Neural progenitor cell (in vitro differentiated cells): ENCODE data around the gene CORO7. TPM values are rescaled to one million over a fixed set of nuclear protein-coding genes. Genes with fewer than 3 reads are reported as not detected.

Experiments
- DNase-seq: peaks from one replicate; pipeline ENCODE4 v3.0.0-alpha.2; 2016; ENCODE audit warnings: low spot score
- H2AFZ ChIP-seq: fragments of 200-600 bp; sonication (generic); replicated peaks from 2 replicates; pipeline ENCODE4 v1.6.1; 2016; ENCODE audit warnings: antibody characterized with exemption
- H3F3A ChIP-seq: fragments of 200-600 bp; sonication (generic); 2 replicates; pipeline ENCODE4 v1.6.1; 2016; ENCODE audit warnings: antibody characterized with exemption, low read depth
- H3K27ac ChIP-seq: fragments of 200-600 bp; sonication (generic); 2 replicates; pipeline ENCODE4 v1.5.1; 2016; ENCODE audit warnings: mild to moderate bottlenecking
- H3K27me3 ChIP-seq: fragments of 200-600 bp; sonication (generic); 2 replicates; pipeline ENCODE4 v1.6.1; 2016; ENCODE audit warnings: mild to moderate bottlenecking, moderate library complexity
- H3K36me3 ChIP-seq: fragments of 200-600 bp; sonication (generic); 2 replicates; pipeline ENCODE4 v1.5.1; 2016
- H3K4me1 ChIP-seq: fragments of 200-600 bp; sonication (generic); 2 replicates; pipeline ENCODE4 v1.6.1; 2016; ENCODE audit warnings: mixed run types
- H3K4me2 ChIP-seq: fragments of 200-600 bp; sonication (generic); 2 replicates; pipeline ENCODE4 v1.6.1; 2016
- H3K4me3 ChIP-seq: fragments of 200-600 bp; sonication (generic); 2 replicates; pipeline ENCODE4 v1.5.1; 2016
- H3K79me2 ChIP-seq: fragments of 200-600 bp; sonication (generic); 2 replicates; pipeline ENCODE4 v1.6.1; 2016; ENCODE audit warnings: low read depth
- H3K9ac ChIP-seq: fragments of 200-600 bp; sonication (generic); 2 replicates; pipeline ENCODE4 v1.6.1; 2016
- H3K9me3 ChIP-seq: fragments of 200-600 bp; sonication (generic); 2 replicates; pipeline ENCODE4 v1.5.1; 2016; ENCODE audit warnings: low read depth
- H4K20me1 ChIP-seq: fragments of 200-600 bp; sonication (generic); 2 replicates; pipeline ENCODE4 v1.6.1; 2016; ENCODE audit warnings: low read depth
- H3K27ac Mint-ChIP-seq: 3 replicates; pipeline ENCODE4 v1.8.0; 2021; ENCODE audit warnings: mixed read lengths
- H3K27me3 Mint-ChIP-seq: 2 replicates; pipeline ENCODE4 v1.8.0; 2022; ENCODE audit warnings: low read depth, mild to moderate bottlenecking, inconsistent platforms, moderate library complexity, mixed read lengths; ENCODE audit not compliant: insufficient read depth
- H3K36me3 Mint-ChIP-seq: 3 replicates; pipeline ENCODE4 v1.8.0; 2021; ENCODE audit warnings: mixed read lengths
- H3K4me1 Mint-ChIP-seq: 3 replicates; pipeline ENCODE4 v1.8.0; 2021; ENCODE audit warnings: mixed read lengths
- H3K4me3 Mint-ChIP-seq: 3 replicates; pipeline ENCODE4 v1.8.0; 2021; ENCODE audit warnings: mild to moderate bottlenecking, moderate library complexity, mixed read lengths
- H3K9me3 Mint-ChIP-seq: 3 replicates; pipeline ENCODE4 v1.8.0; 2020; ENCODE audit warnings: mixed read lengths
- CTCF ChIP-seq: fragments of 200-600 bp; sonication (generic); IDR thresholded peaks from 2 replicates; pipeline ENCODE4 v1.5.1; 2017; ENCODE audit warnings: antibody characterized with exemption, mild to moderate bottlenecking
- EZH2 ChIP-seq: fragments of 200-600 bp; sonication (generic); IDR thresholded peaks from 2 replicates; pipeline ENCODE4 v1.6.1; 2017; ENCODE audit warnings: antibody characterized with exemption, mild to moderate bottlenecking, moderate library complexity
- EZH2phosphoT487 ChIP-seq: fragments of 200-600 bp; sonication (generic); IDR thresholded peaks from 2 replicates; pipeline ENCODE4 v1.6.1; 2017; ENCODE audit warnings: antibody characterized with exemption
- total RNA-seq: library from RNA; depleted of rRNA; stranded (reverse); fragments of >200 nt; gene quantifications from 2 replicates; pipeline ENCODE4 v1.2.3, GENCODE V29; 2015; ENCODE audit warnings: low replicate concordance

Gene CORO7
- total RNA-seq, 1 donor from 2014 or later, result 6.8 TPM

- Histone ChIP-seq H3K27ac (no peak overlapping the region), H2AFZ (no peak overlapping the region), H3K4me3 (no peak overlapping the region), H3K4me2 (no peak overlapping the region), H3F3A (no peaks in the 10 kb centered on the region), H3K9ac (no peak overlapping the region), H3K27me3 (no peaks in the 10 kb centered on the region), H3K4me1 (no peaks in the 10 kb centered on the region), H3K79me2 (no peaks in the 10 kb centered on the region), H3K36me3 (no peaks in the 10 kb centered on the region), H4K20me1 (no peaks in the 10 kb centered on the region), H3K9me3 (no peaks in the 10 kb centered on the region)
- Mint-ChIP-seq H3K27ac (no peak overlapping the region), H3K9me3 (no peaks in the 10 kb centered on the region), H3K4me1 (peaks cover 6% of the 10 kb centered on the region), H3K36me3 (peaks cover 2% of the 10 kb centered on the region), H3K4me3 (no peak overlapping the region), H3K27me3 (peaks cover 3% of the 10 kb centered on the region)
- no peak for DNase-seq
- TF ChIP-seq CTCF (no peak), EZH2phosphoT487 (no peak), EZH2 (no peak)
Measured at GRCh38 chr16:4359914-4360313, 56.5 kb downstream of the CORO7 start.

- H3K4me3 Mint-ChIP-seq, result peak overlapping the region; percentile 43
- Histone ChIP-seq H3K9me3 (no peaks in the 10 kb centered on the region), H3K4me1 (no peaks in the 10 kb centered on the region), H3K27ac (no peak overlapping the region), H3F3A (no peaks in the 10 kb centered on the region), H3K9ac (no peak overlapping the region), H3K36me3 (no peaks in the 10 kb centered on the region), H3K4me2 (no peak overlapping the region), H3K79me2 (no peaks in the 10 kb centered on the region), H2AFZ (no peak overlapping the region), H3K4me3 (no peak overlapping the region), H3K27me3 (no peaks in the 10 kb centered on the region), H4K20me1 (no peaks in the 10 kb centered on the region)
- peaks cover 5% of the 10 kb centered on the region for H3K27me3 Mint-ChIP-seq
- TF ChIP-seq CTCF (peak; percentile 99), EZH2phosphoT487 (no peak)
- no peaks in the 10 kb centered on the region for H3K9me3 Mint-ChIP-seq
- DNase-seq, result peak; percentile 88
- H3K36me3 Mint-ChIP-seq, result peaks cover 2% of the 10 kb centered on the region
- H3K4me1 Mint-ChIP-seq, result peaks cover 6% of the 10 kb centered on the region
- H3K27ac Mint-ChIP-seq, result peak overlapping the region; percentile 57
Measured at GRCh38 chr16:4358831-4359561, 57.4 kb downstream of the CORO7 start.

GRCh38 chr16:4358236-4358635, 58.2 kb downstream of the CORO7 start:
- Mint-ChIP-seq H3K9me3 (no peaks in the 10 kb centered on the region), H3K36me3 (peaks cover 2% of the 10 kb centered on the region)
- no peaks in the 10 kb centered on the region for H3K36me3 ChIP-seq

GRCh38 chr16:4356820-4357219, 59.6 kb downstream of the CORO7 start:
- H3K27me3 Mint-ChIP-seq, result peaks cover 11% of the 10 kb centered on the region
- TF ChIP-seq CTCF (no peak), EZH2 (no peak)

More at GRCh38 chr16:4358236-4358635, 58.2 kb downstream of the CORO7 start:
- H3K27me3 Mint-ChIP-seq, result peaks cover 10% of the 10 kb centered on the region
- Histone ChIP-seq H2AFZ (no peak overlapping the region), H3K4me1 (no peaks in the 10 kb centered on the region), H3K9me3 (no peaks in the 10 kb centered on the region), H3F3A (no peaks in the 10 kb centered on the region), H3K4me3 (no peak overlapping the region), H3K27ac (no peak overlapping the region), H3K9ac (no peak overlapping the region), H3K4me2 (no peak overlapping the region), H3K79me2 (no peaks in the 10 kb centered on the region), H3K27me3 (no peaks in the 10 kb centered on the region), H4K20me1 (no peaks in the 10 kb centered on the region)
- H3K4me1 Mint-ChIP-seq, result peaks cover 6% of the 10 kb centered on the region
- no peak overlapping the region for H3K4me3 Mint-ChIP-seq
- no peak for DNase-seq
- no peak for TF ChIP-seq EZH2
- no peak overlapping the region for H3K27ac Mint-ChIP-seq

More at GRCh38 chr16:4356820-4357219, 59.6 kb downstream of the CORO7 start:
- no peak overlapping the region for H2AFZ ChIP-seq
- Mint-ChIP-seq H3K4me3 (no peak overlapping the region), H3K4me1 (peaks cover 5% of the 10 kb centered on the region), H3K36me3 (no peaks in the 10 kb centered on the region), H3K9me3 (no peaks in the 10 kb centered on the region), H3K27ac (no peak overlapping the region)
- peaks cover 2% of the 10 kb centered on the region for H3F3A ChIP-seq
- H3K79me2 ChIP-seq, result no peaks in the 10 kb centered on the region
- no peak for DNase-seq
- H3K36me3 ChIP-seq, result no peaks in the 10 kb centered on the region
- H3K27me3 ChIP-seq, result peaks cover 1% of the 10 kb centered on the region
- no peak overlapping the region for H3K27ac ChIP-seq
- no peaks in the 10 kb centered on the region for H3K9me3 ChIP-seq
- no peaks in the 10 kb centered on the region for H4K20me1 ChIP-seq
- no peaks in the 10 kb centered on the region for H3K4me1 ChIP-seq
- no peak overlapping the region for H3K4me2 ChIP-seq
- no peak overlapping the region for H3K4me3 ChIP-seq
- H3K9ac ChIP-seq, result no peak overlapping the region
